HG03064 (cell line): ENCODE measurements around the gene ZFP36L2.
"Not testable (repeated sequence)": the region's sequence is repeated elsewhere in the genome, so short reads cannot be mapped to it uniquely, and the experiment has no call there.

ENCODE experiments used
- ATAC-seq: cut with Tn5 transposase; IDR thresholded peaks from one replicate; pipeline ENCODE4 v1.9.1; 2021; ENCODE audit warnings: low read depth; ENCODE audit not compliant: unreplicated experiment

Gene ZFP36L2

DNA sequence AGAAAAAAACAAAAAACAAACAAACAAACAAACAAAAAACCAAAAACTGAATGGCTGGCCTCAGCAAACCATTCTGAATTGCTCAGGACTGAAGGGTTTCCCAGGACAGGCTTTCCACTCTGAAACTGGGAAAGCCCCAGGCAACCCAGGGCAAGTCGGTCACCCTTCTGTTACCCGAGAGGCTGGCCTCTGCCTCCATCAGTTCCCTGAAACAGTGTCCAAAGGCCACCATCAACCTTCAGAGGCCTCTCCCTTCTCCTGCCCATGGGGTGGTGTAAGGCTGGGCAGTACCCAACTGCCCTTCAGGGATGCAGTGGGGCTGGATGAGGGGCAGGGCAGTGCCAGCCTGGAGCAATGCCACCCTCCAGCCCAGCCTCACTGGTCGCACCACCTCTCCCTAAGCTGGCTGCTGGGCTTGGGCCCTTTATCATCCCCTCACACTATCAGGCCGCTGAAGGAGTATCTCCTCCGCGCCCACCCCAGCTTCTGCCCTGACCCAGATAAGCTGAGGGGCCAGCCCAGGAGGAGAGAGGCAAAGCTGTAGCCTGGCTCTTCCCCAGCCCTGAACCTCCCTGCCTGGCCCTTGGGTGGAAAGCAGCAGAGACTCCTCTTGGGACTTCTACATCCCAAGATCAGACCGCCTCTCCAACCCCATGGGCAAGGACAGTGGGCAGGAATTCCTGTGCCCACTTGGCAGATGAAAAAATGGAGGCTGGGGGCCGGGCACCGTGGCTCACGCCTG is 35.9 kb downstream of the ZFP36L2 start:
- ATAC-seq: no peak

DNA sequence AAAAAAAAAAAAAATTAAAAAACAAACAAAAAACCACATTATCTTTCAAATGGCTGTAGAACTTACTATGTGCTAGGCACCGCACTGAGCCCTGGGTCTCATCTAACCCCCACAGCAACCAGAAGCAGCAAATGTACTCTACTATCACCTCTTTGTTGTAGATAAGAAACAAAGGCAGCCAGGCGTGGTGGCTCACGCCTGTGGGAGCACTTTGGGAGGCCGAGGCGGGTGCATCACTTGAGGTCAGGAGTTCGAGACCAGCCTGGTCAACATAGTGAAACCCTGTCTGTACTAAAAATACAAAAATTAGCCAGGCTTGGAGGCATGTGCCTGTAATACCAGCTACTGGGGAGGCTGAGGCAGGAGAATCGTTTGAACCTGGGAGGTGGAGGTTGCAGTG is 36.5 kb downstream of the ZFP36L2 start:
- not testable (repeated sequence) for ATAC-seq

DNA sequence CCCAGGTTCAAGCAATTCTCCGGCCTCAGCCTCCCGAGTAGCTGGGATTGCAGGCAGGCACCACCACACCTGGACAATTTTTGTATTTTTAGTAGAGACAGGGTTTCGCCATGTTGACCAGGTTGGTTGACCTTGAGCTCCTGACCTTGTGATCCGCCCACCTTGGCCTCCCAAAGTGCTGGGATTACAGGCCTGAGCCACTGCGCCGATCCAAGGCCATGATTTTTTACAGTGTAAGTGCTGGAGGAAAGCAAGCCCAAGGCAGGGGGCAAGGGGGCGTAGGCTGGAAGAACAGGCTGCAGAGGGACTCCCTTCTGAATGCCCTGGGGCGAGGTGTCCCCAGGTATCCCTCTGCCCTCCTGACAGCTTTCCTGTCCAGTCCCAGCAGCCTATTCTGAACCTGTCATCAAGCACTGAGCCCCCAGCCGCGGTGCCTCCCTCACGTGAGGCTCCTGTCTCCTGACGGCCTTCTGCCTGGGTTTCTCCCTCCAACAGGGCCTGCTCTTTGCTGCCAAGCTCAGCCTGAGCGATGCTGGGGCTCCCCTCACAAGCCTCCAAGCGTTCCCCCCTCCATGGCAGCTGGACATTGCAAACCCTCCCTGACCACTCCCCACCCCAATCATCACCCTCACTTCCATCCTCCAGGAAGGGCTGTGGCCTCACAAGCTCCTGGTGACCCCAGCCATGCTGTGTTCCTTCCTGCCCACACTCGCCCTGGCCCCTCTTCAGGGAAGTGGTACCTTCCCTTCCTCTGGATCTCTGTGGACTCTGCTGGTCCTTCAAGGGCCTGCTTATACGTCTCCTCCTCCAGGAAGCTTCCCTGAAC is 37.6 kb downstream of the ZFP36L2 start:
- no peak for ATAC-seq

DNA sequence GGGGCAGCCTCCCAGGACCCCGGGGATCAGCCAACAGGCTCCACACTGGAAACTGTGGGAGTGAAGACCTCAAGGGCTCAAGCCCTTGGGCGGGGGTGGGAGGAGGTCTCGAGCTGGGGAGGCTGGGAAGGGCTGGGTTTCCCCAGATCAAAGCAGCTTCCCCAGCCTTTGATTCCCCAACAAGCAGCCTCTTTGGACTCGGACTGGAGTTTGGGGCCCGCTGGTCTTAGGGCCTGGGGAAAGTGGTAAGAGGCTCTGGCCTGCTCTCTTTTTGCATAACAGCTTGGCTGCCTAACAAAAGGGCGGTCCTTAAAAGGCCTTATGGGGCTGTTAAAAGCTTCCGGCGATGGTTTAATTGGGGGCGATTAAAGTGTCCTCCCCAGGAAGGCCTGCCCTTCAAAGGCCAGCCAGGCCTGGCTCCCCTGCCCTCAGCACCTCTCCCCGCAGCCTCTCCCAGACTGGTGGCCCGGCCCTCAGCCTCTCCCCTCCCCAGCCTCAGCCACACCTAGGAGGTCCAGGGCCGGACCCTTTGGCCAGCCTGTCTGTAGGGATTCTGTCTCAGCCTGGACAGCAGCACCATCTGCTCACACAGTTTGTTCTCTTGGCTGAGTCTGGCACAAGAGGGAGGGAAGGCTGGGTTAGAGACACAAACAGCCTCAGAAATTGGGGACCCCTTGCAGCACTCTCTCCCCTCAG is 39.6 kb downstream of the ZFP36L2 start:
- no peak for ATAC-seq

DNA sequence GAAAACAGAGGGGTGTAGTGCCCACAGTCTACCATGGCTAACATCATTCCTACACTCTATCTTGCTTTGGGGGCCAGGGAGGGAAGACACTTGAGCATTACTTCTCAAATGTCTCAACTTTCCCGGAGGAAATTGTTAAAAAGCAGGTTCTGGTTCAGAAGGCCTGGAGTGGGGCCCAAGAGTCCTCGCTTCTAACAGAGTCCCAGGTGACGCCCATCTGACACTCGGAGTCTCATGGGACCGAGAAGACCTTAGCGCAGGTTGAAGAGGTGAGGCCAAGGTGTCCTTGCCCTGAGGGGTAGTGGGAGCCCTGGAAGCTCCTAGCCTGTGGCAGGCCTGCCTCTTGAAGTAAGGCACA is 40.1 kb downstream of the ZFP36L2 start:
- no peak for ATAC-seq

DNA sequence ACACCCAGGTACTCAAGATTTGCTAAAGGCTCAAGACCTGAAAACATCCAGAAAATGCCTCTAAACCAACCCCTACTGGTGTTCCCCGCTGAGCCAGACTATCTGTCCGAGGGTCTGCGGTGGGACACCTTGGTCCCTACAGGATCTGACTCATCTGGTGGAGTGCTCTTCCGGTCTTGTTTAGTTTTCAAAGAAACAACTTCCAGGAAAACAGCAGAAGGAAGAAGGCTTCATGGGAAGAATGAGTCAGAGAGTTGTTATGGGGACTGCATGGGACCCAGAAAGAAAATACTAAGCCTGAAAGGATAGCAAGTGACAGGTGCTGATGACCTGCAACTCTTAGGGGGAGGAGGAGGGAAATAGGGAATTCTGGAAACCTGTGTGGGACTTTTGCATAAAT is 41.3 kb downstream of the ZFP36L2 start:
- ATAC-seq: no peak

DNA sequence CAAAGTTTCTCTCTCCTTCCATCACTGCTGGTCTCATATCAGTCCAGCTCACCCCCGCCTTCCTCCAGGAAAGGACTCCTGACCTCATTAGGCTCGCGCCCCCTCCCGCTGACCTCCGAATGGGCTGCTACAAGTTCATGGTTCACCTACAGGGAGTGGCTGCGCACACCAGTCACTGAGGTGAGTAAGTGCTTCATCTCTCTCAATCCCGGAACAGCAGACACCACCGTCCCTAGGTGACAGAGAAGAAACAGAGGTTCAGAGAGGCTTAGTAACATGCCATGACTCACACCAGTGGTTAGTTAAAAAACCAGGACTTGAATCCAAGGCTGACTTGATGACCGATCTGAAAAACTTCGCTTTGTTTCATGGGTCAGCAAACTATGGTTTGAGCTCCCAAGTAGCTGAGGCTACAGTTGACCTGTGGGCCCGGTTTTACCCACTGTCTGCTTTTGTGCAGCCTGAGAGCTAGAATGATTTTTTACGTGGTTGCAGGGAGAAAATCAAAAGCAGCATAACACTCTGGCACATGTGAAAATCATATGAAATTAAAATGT is 42.0 kb downstream of the ZFP36L2 start:
- ATAC-seq: no peak

DNA sequence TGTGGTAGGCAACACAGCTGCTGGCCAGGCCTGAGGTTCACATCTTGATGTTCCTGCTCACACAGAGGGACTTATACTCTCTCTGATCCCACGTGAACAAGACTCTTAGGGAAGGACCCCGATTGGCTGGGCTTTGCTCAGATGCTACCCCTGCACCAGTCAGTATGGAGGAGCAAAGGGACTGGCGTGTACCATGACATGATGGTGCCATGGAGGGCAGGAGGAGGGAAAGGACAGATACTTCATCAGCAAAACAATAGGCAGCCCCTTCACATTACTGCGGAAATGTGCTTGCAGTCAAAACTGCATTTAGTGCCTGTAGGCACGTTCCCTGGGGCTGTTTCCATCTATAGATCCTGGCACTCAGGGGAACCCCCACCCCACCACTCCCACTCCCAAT is 42.7 kb downstream of the ZFP36L2 start:
- no peak for ATAC-seq

DNA sequence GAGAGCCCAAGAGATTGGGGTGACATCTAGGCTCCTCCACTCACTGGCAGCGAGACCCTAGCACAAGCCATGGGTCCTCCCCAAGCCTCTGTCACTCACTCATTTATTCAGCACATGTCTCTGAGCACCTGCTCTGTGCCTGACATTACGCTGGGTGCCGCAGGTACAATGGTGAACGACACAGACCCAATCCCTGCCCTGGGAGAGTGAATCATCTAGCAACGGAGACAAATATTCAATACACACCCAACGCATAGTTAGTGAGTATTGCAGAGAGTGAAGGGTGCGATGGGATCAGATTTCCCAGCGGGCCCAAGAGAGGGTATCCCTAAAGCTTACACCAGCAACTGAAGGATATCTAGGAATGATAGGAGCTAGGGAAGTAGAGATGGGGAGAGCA is 45.5 kb downstream of the ZFP36L2 start:
- no peak for ATAC-seq

DNA sequence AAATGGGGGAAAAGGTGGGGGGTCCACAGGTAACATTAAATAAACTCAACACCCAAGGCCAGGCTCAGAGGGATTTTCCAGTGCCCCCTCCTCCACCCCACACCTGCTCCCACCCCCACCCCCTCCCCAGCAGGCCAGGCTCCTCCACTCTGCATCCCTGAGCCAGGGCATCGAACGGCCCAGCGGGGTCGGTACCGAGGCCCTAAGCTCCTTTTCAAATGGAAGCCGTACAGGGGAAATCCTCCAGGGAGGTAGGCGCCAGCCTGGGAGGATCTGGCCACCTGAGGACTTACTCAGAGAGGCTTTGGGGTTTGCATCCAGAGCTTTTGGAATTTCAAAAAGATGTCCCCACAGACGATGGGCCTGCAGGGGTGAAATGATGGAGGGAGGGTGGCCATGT is 46.5 kb downstream of the ZFP36L2 start:
- ATAC-seq: no peak

DNA sequence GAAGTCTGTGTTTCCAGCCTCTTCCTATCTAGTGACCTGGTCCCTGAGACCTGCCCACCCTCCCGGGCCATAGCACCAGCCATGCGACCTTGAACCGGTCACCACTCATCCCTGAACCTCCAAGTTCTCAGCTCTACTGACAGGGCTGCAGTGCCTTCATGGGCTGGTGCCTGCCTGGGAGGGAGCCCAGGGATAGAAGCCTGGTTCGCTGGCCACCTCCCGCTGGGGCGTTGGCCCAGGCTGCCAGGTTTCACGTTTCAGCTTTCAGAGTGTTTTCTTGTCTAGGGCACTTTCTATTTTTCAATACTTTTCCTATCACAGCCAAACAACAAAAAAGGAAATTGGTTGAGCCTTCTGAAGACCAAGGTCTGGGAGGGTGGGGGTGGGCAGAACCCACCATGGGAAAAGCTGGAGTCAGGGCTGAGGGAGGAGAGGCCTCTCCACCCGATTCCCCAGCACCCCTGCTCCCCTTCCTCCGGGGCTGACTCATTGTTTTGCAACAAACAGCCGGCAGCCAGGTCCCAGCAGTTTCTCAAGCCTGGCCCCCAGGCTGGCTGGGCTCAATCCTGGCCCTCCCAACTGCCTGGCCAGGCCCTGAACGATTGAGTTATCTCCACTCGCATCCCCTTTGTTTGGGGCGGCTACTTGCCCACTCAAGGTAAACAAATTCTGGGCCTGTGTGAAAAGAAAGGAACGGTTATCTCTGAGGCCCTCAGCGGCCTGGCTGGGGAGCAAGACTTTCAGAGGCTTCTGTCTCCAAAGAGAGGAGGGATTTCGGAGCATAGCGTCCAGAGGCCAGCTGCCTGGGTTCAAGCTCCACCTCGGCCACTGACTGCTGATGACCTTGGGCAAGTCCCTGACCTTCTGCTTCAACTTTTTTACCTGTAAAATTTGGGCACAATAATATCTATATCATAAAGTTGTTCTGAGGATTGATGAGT is 47.5 kb downstream of the ZFP36L2 start:
- no peak for ATAC-seq

DNA sequence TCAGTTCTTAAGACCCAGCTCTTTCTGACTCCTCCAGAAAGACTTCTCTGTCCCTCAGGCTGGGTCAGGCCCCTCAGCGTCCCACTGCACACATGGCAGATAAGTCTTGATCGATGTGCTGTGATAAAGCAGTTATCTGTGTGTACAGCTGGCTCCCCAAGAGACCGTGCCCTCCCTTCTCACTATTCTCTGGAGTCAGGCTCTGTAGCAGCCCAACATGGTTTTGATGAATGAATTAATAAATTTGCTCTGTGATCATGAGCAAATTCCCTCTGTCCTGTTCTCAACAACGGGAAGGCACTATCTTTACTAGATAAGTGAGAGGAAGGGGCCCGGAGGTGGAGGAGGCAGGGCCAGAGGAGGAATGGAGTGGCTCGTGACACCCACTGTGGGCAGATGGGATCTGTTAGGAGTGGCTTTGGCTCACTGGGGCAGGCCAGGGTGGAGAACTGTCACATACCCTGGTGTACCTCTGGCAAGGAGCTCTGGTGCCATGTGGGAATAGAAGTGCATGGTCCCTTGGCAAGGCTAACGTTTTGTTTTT is 48.3 kb downstream of the ZFP36L2 start:
- no peak for ATAC-seq

DNA sequence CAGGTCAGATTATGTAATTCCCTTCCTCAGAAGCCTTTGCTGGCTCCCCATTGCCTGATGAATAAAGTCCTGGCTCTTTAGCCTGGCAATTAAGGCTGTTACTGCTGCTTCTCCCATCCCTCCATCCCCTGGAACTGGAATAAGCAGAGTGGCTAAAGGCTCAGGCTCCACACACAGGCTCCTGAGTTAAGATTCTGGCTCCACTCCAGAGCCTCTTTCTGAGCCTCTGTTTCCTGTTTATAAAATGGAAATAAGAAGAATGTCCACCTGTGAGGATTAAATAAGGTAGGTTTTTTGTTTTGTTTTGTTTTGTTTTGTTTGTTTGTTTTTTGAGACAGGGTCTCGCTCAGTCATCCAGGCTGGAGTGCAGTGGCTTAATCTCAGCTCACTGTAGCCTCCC is 50.0 kb downstream of the ZFP36L2 start:
- ATAC-seq: no peak

DNA sequence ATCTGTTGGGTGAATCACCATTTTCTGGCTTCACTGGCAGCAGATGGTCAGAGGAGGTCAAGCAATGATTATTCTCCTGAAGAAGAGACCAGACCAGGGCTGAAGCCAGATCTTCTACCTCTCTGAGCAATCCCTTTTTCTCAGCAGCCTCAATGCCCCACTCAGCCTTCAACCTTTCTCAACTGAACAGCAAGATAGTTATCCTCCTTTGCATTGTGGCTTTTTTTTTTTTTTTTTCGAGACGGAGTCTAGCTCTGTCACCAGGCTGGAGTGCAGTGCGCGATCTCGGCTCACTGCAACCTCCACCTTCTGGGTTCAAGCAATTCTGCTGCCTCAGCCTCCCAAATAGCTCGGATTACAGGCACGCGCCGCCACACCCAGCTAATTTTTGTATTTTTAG is 50.5 kb downstream of the ZFP36L2 start:
- ATAC-seq: no peak

DNA sequence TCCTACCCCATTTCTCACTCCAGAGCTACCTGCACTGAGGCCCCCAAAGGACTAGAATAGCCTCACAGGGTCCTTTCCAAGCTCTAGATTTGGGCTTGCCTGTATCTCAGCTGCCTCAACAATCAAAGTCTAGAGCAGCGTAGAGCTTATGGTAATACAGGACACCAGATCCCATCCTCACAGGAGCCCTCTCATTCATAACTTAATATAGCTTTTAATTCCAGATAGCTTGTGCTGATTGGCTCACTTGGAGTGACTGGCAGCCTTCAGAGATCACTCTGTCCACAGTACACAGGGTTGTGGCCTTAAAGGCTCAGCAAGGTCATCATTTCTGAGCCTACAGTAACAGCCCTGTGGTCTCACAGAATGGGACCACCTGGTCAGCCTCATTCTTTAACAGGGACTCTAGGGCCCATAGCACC is 51.4 kb downstream of the ZFP36L2 start:
- no peak for ATAC-seq

DNA sequence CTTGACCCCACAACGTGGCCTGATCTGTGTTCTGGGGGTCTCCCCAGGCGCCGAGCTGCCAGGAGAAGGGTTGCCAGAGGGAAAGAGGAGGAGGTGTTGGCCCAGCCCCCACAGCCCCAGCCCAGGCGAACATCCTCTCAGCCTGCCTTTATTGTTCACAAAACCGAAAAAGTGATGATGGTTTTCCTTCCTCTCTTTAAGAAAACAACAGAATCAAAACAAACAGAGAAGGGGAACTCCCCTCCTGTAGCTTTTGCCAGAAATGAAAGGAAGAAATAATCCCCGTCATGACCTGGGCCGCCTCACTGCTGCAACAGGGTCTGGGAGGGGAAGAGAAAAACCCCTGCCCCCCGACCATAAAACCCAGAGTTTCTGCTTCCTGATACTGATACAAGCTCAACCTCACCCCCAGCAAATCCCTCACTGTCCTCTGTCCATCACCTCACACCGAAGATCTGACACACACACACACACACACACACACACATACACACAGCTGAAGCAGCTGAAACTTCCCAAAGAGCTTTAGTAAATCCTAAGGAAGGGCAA is 52.0 kb downstream of the ZFP36L2 start:
- ATAC-seq: peak; percentile 77
